ENCODE measurements around the gene POGZ.
"Not testable (repeated sequence)": the region's sequence is repeated elsewhere in the genome, so short reads cannot be mapped to it uniquely, and the experiment has no call there.

The POGZ gene

GRCh38 chr1:151390221-151391078 lies 68.8 kb downstream of the POGZ start:
- H3K9me3 Mint-ChIP-seq; H3K27ac Mint-ChIP-seq; H3K4me1 Mint-ChIP-seq (ENCODE audit: low read depth); H3K4me3 Mint-ChIP-seq; H3K36me3 Mint-ChIP-seq (ENCODE audit: low read depth): not testable (repeated sequence)
- peaks cover 15% of the 10 kb centered on the region for H3K27me3 Mint-ChIP-seq (ENCODE audit: low read depth)

DNA sequence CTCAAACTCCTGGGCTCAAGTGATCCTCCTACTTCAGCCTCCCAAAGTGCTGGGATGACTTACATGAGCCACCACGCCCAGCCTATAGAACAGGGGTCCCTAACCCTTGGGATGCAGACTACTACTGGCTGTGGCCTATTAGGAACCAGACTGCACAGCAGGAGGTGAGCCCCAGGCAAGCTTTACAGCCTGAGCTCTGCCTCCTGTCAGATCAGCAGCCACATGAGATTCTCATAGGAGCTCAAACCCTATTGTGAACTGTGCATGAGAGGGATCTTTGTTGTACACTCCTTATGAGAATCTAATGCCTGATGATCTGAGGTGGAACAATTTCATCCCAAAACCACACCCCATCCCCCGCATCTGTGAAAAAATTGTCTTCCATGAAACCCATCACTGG lies 73.3 kb downstream of the POGZ start:
- Mint-ChIP-seq H3K4me3 (no peak overlapping the region), H3K27me3 (ENCODE audit: low read depth) (no peaks in the 10 kb centered on the region), H3K4me1 (ENCODE audit: low read depth) (no peaks in the 10 kb centered on the region), H3K36me3 (ENCODE audit: low read depth) (no peaks in the 10 kb centered on the region), H3K27ac (no peak overlapping the region), H3K9me3 (no peaks in the 10 kb centered on the region)

DNA sequence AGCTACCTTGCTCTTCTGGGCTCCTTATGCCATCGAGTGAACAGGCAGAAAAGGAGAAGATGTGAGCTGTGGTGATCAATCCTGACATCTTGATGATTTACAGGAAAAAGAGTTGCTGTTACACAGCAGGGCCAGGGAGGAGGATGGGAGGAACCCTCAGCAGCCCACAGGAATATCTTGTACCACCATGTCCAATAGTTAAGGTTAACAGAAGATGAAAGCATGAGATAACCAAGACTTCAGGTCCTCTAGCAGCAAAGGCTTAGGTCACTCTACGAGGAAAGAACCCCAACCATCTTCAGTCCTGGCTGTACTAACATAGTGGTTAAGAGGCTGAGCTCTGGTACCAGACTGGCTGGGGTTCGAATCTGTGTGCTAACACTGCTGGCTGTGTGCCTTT lies 74.7 kb downstream of the POGZ start:
- Mint-ChIP-seq H3K27me3 (ENCODE audit: low read depth) (no peaks in the 10 kb centered on the region), H3K9me3 (no peaks in the 10 kb centered on the region)

DNA sequence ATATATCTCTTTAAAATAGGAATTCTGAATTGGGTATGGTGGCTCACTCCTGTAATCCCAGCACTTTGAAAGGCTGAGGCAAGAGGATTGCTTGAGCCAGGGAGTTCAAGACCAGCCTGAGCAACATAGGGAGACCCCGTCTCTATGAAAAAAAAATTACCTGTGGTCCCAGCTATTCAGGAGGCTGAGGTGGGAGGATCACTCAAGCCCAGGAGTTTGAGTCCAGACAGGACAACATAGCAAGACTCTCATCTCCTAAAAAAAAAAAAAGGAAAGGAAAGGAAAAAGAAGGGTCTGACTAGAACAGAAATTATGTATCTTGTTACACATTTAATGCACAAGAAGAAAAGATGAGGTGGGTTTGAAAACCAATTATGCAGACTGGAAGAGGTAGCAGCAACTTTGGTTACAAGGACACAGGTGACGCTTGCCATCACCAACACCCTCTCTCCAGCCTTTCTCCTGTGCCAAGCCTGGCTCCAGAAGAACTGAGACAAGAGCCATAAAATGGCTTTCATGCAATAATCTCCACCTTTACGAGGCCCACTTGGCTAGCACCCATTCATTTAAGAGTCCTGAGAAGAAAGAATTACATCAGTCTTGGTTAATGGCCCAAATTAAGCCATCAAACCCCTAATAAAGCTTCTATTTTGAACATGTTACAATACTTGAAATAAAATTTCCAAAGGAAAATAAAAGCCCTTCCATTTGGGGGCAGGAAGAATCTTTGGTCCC lies 82.0 kb downstream of the POGZ start:
- peaks cover 12% of the 10 kb centered on the region for H3K27me3 Mint-ChIP-seq (ENCODE audit: low read depth)
- H3K27ac Mint-ChIP-seq: no peak overlapping the region
- H3K4me1 Mint-ChIP-seq (ENCODE audit: low read depth): peaks cover 2% of the 10 kb centered on the region
- no peaks in the 10 kb centered on the region for H3K36me3 Mint-ChIP-seq (ENCODE audit: low read depth)
- no peak overlapping the region for H3K4me3 Mint-ChIP-seq
- H3K9me3 Mint-ChIP-seq: no peaks in the 10 kb centered on the region

More for the DNA sequence above, 74.7 kb downstream of the POGZ start:
- Mint-ChIP-seq H3K4me1 (ENCODE audit: low read depth) (no peaks in the 10 kb centered on the region), H3K27ac (no peak overlapping the region), H3K4me3 (no peak overlapping the region), H3K36me3 (ENCODE audit: low read depth) (no peaks in the 10 kb centered on the region)

DNA sequence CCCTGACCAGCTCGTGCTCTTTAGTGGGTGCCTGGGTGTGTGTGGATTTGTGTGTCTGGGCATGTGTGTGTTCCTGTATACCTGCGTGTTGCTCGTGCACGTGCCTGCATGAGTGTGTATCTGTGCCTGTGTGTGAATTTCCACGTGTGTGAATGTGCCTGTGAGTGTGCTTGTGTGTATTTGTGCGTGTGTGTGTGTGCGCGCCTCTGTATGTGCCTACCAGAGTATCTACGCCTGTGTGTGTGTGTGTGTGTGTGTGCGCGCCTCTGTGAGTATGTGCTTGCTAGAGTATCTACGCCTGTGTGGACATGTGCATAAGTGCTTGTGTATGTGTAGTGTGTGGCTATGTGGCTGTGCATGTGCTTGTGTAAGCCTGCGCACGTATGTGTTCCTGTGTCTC lies 86.1 kb downstream of the POGZ start:
- Mint-ChIP-seq H3K4me1 (ENCODE audit: low read depth) (peaks cover 2% of the 10 kb centered on the region), H3K27me3 (ENCODE audit: low read depth) (peaks cover 12% of the 10 kb centered on the region), H3K4me3 (no peak overlapping the region), H3K36me3 (ENCODE audit: low read depth) (no peaks in the 10 kb centered on the region), H3K9me3 (no peaks in the 10 kb centered on the region), H3K27ac (no peak overlapping the region)

DNA sequence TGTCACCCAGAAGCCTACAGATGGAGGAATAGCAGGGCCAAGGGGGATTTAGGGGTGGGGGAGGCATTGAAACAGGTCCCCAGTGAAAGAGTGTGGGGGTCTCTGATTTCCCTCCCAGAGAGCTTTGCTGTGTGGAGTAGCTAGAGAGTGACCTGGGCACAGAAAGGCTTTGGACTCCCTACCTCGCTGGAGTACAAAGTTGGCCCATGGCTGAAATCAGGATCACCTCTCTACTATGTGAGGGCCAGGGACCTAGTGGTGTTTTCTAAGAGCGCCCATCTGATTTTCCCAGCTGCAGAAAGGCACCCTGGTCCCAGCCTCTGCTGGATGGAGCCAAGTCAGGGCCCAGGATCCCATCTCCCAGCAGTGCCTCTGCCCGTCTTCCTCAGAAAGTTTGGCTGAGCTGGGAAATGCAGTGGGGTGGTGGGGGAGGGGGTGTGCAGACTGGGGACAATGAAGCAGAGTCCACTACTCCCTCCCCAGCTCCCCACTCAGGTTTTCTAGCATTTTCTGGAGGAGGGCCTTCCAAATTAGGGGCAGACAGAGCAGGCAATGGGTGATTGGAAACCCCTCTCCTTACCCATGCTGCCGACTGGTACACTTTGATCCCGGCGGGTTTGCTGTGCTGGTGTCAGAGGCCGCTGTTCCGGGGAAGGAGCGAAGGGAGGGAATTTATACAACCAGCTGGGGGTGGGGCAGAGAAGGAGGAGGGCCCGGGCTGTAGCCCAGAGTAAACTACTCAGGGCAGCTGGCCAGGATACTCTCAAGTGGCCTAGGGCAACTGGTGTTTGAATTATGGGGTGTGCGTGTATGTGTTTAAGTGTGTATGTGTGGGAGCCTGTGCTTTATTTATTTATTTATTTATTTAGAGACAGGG lies 87.0 kb downstream of the POGZ start, which contains the start of gene SELENBP1:
Gene SELENBP1, minus strand, starts transcription at position 648 of the 877 bp plus-strand sequence. Its CDS starts 64 bp downstream, at position 584.
- Mint-ChIP-seq H3K27ac (no peak within 1 kb of the TSS), H3K27me3 (ENCODE audit: low read depth) (peaks cover 9% of the 10 kb centered on the region), H3K4me3 (no peak within 1 kb of the TSS), H3K4me1 (ENCODE audit: low read depth) (peaks cover 2% of the 10 kb centered on the region), H3K9me3 (no peaks in the 10 kb centered on the region), H3K36me3 (ENCODE audit: low read depth) (no peaks in the 10 kb centered on the region)

DNA sequence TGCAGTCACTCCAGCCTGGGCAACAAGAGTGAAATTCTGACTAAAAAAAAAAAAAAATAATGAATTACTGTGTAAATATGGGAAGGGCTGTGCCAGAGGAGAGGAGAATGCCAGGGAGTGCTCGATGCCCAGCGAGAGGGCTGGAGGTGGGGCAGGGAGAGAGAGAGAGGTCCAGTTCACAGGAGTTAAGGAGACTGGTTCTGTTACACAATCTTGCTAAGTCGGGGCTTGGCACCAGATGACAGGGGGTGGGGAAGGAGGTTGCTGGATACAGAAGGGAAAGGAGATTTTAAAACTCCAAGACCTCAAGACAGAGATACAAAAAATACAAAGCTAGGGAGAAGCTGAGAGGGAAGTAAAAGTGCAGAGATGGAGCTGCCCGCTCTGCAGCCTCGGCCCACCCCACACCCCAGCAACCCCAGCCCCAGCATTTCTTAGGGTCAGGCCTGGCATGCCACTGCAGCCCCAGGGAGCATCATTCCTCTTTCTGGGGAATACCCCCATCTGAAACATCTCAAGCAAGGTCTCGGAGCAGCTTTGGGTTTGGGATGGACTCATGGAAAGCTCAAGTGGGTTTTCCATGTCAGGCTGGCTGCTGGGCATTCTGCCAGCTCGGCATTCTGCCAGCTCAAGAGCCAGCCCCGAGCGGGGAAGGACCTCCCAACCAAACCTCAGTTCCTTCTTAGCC lies 87.8 kb downstream of the POGZ start:
- Mint-ChIP-seq H3K27ac (no peak overlapping the region), H3K4me3 (no peak overlapping the region), H3K9me3 (no peaks in the 10 kb centered on the region), H3K27me3 (ENCODE audit: low read depth) (peaks cover 5% of the 10 kb centered on the region), H3K4me1 (ENCODE audit: low read depth) (peaks cover 2% of the 10 kb centered on the region), H3K36me3 (ENCODE audit: low read depth) (no peaks in the 10 kb centered on the region)

DNA sequence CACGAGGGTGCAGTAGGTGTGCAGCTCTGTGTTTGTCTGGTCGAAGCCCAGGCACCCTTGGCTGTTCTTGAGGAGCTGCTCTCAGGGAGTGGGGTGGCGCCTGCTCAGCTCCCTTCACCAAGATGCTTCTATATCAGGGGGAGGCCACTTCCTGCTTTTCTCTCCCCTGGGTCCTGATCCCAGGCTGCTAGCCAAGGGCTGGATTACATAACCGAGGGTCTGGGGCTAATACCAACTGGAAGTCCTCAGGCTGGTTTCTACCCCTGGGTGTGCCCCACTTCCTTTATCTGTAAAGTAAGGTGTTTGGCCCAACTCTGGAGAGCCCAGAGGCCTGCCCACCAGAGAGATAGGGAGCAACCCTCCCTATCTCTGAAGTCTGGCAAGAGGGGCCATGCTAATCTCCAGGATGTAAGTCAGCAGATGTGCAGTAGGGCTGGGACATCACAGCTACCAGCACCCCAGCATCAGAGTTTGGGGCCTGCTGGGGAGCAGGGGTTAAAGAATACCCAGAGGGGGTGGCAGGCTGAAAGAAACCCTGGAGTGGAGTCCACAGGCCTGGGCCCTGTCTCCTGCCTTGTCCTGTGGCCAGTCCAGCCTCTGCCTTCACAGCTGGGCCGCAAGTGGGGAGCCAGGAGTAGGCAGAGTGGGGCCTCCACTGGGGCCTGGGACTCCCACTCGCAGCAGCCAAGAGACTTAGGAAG lies 88.9 kb downstream of the POGZ start:
- peaks cover 2% of the 10 kb centered on the region for H3K4me1 Mint-ChIP-seq (ENCODE audit: low read depth)
- no peak overlapping the region for H3K4me3 Mint-ChIP-seq
- H3K9me3 Mint-ChIP-seq: no peaks in the 10 kb centered on the region
- no peaks in the 10 kb centered on the region for H3K36me3 Mint-ChIP-seq (ENCODE audit: low read depth)
- H3K27ac Mint-ChIP-seq: no peak overlapping the region
- peaks cover 2% of the 10 kb centered on the region for H3K27me3 Mint-ChIP-seq (ENCODE audit: low read depth)

DNA sequence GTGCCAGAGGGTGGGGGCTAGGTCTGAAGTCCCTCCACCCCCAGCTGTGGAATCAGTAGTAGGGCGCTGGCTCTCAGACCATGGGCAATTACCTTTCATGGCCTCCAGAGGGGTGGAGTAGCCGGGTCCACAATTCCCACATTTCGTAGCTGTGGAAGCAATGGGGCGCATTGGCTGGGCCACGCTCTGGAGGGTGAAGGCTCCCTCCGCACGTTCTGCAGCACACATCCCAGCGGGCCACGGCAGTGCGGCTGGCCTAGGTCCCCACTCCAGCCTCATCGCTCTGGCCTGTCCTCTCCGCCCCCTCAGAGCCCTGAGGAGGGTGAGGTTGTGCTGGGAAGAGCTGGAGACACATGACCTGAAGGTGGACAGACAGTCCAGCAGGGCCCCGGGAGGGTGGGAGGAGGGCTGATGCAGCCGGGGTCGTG lies 89.7 kb downstream of the POGZ start:
- no peaks in the 10 kb centered on the region for H3K27me3 Mint-ChIP-seq (ENCODE audit: low read depth)
- no peaks in the 10 kb centered on the region for H3K36me3 Mint-ChIP-seq (ENCODE audit: low read depth)
- peaks cover 2% of the 10 kb centered on the region for H3K4me1 Mint-ChIP-seq (ENCODE audit: low read depth)
- no peak overlapping the region for H3K27ac Mint-ChIP-seq
- no peak overlapping the region for H3K4me3 Mint-ChIP-seq
- no peaks in the 10 kb centered on the region for H3K9me3 Mint-ChIP-seq

DNA sequence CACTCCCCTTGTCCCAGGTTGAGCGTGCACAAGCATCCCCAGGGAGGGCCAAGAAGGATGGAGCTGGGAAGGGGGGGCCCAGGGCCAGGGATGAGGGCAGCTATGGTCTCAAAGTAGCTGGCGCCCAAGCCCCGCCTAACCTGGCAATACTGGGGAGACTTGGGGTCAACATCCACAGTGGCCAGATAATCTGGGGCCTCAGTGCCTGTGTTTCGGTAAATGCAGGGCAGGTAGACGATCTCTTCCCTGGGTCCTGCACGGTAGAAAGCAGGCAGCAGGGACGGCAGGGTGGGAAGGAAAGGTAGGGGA lies 90.0 kb downstream of the POGZ start:
- Mint-ChIP-seq H3K36me3 (ENCODE audit: low read depth) (no peaks in the 10 kb centered on the region), H3K4me1 (ENCODE audit: low read depth) (peaks cover 2% of the 10 kb centered on the region), H3K27ac (no peak overlapping the region), H3K4me3 (no peak overlapping the region), H3K27me3 (ENCODE audit: low read depth) (no peaks in the 10 kb centered on the region), H3K9me3 (no peaks in the 10 kb centered on the region)

DNA sequence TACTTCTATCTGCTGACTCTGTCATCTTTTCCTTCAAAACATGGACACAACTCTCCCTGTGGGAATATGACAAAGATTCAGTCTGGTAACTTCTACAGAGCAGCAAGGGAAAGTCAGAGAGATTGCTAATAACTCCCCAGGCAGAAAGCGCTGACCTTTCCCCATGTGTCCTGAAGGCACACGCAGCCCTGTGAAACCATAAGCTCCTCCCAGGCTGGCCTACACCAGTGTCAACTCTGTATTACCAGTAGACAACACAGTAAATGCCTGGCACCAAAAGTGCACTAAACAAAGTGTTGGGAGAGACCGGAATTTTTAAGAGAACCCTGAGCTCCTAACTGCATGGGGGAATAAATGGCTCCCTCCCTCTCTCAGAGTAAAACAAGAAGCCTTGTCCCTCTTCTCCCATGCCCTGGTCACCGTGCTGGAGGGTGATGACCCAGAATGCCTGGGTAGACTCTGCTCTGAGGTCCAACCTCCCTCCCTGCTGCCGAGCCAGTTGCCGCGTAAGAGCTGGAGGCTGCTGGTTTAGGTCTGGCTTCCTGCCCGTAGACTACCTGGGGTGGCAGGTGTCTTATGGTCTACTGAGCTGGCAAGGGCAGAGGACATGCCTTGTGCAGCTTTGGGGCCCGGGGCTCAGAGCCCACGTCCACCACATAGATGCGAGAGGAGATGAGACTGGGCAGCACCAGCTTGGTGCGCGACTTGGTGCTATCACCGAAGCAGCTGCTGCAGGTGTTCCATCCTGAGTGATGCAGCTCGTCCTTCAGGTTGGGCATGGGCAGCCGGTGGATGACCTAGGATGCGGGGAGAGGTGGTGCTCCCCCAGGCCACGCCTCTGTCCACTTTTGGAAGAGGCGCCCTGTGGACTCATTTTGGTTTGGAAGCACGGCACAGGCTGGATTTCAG lies 90.6 kb downstream of the POGZ start:
- Mint-ChIP-seq H3K27ac (no peak overlapping the region), H3K36me3 (ENCODE audit: low read depth) (no peaks in the 10 kb centered on the region), H3K4me3 (no peak overlapping the region), H3K4me1 (ENCODE audit: low read depth) (no peaks in the 10 kb centered on the region), H3K9me3 (peaks cover 3% of the 10 kb centered on the region), H3K27me3 (ENCODE audit: low read depth) (no peaks in the 10 kb centered on the region)

- Mint-ChIP-seq H3K36me3 (ENCODE audit: low read depth) (no peaks in the 10 kb centered on the region), H3K9me3 (peaks cover 11% of the 10 kb centered on the region), H3K27me3 (ENCODE audit: low read depth) (no peaks in the 10 kb centered on the region), H3K27ac (no peak overlapping the region), H3K4me3 (no peak overlapping the region), H3K4me1 (ENCODE audit: low read depth) (no peaks in the 10 kb centered on the region)
These were observed 91.5 kb downstream of the POGZ start for GRCh38 chr1:151367658-151368392.

Data from T-helper 1 cell treated with Interleukin-12 subunit alpha and Interleukin-12 subunit beta and Interleukin-4 antibody, amounts not matched to agents 30 μg/mL and 1 μg/mL, for 36 hours (primary cell).